GM19239 (cell line): Measurements from ENCODE around the gene ICAM5.
A peak's percentile ranks its signal among the peaks of the same experiment; 100 is the strongest.
"Not testable (repeated sequence)": the region's sequence is repeated elsewhere in the genome, so short reads cannot be mapped to it uniquely, and the experiment has no call there.

ENCODE experiments used
- DNase-seq: peaks from one replicate; pipeline ENCODE4 v3.0.0; 2011; ENCODE audit warnings: low spot score; ENCODE audit not compliant: insufficient read length
- FAIRE-seq: peaks from 2 replicates; lab custom pipeline; 2011; peaks lifted over from hg19 to GRCh38; lab: Jason Lieb, UNC

ICAM5 gene

DNA sequence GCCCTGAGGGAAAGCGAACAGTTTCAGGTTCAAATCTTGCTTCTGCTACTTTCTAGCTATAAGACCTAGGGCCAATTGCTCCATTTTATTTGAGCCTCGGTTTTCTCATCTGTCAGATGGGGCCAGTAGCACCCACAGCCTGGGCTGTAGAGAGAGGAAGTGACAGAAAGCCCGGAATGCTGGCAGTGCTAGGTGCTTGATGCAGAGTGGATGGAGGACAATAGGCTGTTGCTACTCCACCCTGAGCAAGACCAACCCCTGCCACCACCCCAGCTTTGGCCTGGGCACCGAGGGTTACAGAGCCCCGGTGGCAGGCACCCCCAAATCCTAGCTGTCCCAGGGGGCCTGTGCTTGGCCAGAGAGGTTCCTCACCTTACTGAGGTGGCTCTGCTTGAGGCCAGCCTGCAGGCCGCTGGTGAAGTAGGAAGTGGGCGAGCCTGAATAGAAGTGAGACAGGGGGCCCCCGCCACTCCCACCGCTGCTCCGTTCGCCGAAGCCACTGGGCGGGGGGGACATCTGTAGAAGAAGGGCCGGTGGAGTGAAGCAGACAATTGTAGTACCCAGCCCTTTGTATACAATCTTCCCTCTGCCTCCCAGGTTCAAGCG, 28.2 kb downstream of the ICAM5 start:
- FAIRE-seq, result no peak

DNA sequence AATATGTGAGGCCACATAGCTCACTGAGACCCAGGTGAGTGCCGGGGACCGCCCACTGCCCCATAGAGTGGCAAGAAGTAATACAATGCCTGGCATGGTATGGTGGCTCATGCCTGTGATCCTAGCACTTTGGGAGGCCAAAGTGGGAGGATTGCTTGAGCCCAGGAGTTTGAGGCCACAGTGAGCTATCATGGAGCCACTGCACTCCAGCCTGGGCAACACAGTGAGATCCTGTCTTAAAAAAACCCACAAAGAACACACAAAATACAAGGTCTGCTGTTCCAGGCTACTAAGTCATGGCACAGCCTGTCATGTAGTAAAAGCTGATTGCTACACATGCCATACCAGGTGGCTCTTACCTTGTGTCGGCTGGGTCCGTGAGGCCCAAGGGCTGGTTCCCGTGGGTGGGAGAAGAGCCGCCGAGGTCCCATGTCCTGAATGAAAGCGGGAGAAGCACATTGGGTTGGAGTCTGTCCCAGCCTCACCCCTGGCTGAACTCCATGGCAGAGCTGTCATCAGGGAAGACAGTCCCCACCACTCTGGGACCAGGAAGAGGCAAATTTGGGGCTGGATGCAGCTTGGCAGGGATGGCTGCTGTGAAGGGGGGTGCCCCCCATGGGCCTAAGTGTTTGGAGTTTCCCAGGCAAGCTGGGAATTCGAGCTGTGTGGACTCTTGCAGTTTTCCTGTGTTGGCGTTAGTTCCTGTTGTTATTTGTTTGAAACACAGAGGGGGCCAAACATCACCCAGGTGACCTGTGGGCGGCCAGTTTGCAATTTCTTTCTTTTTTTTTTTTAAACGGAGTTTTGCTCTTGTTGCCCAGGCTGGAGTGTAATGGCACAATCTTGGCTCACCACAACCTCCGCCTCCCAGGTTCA, 29.3 kb downstream of the ICAM5 start:
- no peak for FAIRE-seq
- no peak for DNase-seq

More for the DNA sequence above, 28.2 kb downstream of the ICAM5 start:
- DNase-seq, result no peak

- FAIRE-seq (no peak), DNase-seq (no peak)
These were observed 31.1 kb downstream of the ICAM5 start for GRCh38 chr19:10320602-10321416.

DNA sequence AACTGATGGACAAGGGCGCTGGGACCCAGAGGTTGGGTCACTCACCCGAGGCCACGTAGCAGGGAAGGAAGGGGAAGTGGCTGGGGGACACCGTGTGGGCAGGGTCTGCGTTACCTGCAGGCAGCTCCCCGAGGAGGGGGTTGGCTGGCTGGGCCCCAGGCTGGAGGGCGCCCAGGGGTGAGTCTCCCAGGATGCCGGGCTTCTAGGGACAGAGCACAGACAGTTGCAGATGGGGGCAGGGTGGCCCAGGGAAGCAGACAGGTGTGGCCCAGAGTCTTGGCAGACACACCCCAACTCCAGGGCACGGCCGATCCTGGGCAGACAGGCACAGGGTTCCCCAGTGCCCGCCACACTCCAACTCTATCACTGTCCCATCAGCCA, 31.7 kb downstream of the ICAM5 start:
- DNase-seq (no peak), FAIRE-seq (no peak)

GRCh38 chr19:10321874-10322835, 32.4 kb downstream of the ICAM5 start:
- peak; percentile 4 for FAIRE-seq

GRCh38 chr19:10325732-10326131, 36.0 kb downstream of the ICAM5 start:
- no peak for DNase-seq
- FAIRE-seq, result no peak

More at GRCh38 chr19:10321874-10322835, 32.4 kb downstream of the ICAM5 start:
- no peak for DNase-seq

DNA sequence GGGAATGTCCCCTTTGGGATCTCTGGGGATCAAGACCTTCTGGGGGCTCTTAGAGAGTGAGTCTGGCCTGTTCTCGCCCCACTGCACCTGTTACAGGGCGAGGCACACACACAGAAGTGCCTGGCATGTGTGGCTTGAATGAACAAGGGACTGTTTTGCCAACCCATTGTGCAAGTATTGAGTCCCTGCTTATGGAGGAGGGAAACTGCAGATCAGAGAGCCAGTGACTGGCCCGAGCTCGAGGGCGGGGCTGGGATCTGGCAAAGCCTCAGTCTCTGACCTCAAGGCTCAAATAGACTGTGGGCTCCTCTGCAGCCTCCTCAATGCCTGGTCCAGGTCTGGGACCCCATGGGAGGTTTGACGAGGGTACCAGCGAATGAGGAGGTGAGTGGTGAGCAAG, 38.0 kb downstream of the ICAM5 start:
- DNase-seq (no peak), FAIRE-seq (no peak)

DNA sequence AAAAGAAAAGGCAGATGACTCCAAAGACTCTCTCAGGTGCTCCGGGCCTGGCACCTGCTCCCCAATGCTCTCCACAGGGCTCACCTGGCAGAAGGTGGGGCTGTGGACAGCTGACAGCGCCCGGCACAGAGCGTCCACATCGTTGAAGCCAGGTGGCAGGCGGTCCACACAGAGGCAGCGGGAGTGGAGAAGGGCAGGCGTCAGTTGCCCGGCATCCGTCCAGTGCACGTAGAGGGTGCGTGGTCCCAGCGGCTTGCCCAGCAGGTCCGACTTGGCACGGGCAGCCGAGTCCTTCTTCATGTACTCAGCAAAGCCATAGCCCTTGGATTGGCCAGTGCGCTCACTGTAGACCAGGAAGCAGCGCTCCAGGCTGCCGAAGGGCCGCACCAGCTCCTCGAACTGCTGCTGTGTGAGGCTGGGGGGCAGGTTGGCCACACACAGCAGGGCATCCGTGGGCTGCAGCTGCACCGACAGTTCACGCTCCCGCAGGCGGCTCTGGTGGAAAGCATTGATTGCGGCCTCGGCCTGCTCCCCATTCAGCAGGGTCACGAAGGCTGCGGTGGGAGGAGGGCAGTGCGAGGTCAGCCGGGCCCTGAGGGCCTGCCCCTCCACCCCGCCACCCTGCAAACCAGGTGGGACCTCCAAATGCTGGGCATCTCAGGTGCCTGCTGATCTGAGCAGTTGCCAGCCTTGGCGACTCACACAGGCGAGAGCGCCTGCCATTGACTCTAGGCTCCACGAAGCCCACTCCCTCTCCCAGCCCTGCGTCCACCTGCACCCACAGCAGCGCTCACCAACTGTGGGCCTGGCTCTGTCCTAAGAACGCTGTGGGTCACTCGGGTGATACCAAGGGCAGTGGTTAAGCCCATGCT, 39.0 kb downstream of the ICAM5 start:
- DNase-seq (no peak), FAIRE-seq (no peak)

DNA sequence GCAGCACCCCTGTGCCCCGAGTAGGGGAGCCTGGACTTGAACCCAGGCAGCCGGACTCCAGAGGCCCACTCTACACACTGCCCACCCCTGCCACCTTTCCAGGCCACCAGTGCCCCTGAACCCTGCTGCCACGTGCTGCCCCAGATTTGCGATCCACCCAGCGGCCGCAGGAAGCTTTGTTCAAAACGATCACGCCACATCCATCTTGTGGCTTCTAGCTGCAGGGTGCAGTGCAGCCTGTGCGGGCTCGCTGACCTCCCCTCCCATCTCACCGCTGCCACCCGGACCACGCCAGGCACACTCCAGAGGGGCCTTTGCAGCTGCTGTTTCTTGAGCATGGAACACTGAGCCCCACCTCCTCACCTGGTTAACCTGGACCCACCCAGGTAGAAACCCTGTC, 39.8 kb downstream of the ICAM5 start:
- FAIRE-seq (no peak), DNase-seq (no peak)

- FAIRE-seq, result no peak
- DNase-seq, result no peak
These were observed 42.6 kb downstream of the ICAM5 start for GRCh38 chr19:10332158-10332964.

DNA sequence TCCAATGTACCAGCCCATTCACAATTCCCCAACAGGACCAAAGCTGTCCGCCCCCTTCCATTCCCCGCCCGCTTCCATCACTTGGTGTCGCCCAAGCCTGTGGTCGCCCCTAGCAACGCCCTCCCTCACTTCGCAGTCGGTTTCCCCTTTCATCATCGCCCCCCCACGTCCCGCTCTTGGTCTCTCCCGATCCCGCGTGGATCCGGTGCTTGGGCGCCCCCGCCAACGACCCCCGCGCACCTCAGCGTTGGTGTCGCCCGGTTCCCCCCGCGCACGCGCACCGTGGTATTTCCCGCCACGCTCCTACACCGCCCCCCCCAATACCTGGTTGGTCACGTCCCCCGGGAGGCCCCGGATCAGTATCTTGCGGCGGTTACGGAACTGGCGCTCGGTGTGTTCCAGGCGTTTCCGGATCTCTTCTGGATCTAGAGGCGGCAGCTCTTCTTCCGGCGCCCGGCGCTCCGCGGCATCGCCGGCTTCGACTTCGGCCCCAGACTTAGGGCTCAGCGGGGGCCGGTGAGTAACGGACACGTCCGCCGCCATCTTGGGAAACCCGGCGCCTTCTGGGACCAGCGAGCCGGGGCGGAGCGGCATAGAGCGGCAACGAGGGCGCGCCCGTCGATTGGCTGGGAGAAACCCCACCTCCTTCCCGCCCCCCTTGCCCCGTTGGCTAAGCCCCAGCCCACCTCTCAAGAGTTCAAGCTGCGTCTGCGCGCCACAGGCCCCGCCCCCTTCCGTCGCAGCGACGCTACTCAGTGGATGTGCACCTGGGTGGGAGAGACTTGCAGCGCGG, 43.4 kb downstream of the ICAM5 start, which contains the start of gene RAVER1:
TSS of gene RAVER1 (minus strand) at position 565 of the 793 bp plus-strand sequence. CDS start at position 543, 22 bp downstream.
- DNase-seq (peak; percentile 99), FAIRE-seq (peak; percentile 99)

DNA sequence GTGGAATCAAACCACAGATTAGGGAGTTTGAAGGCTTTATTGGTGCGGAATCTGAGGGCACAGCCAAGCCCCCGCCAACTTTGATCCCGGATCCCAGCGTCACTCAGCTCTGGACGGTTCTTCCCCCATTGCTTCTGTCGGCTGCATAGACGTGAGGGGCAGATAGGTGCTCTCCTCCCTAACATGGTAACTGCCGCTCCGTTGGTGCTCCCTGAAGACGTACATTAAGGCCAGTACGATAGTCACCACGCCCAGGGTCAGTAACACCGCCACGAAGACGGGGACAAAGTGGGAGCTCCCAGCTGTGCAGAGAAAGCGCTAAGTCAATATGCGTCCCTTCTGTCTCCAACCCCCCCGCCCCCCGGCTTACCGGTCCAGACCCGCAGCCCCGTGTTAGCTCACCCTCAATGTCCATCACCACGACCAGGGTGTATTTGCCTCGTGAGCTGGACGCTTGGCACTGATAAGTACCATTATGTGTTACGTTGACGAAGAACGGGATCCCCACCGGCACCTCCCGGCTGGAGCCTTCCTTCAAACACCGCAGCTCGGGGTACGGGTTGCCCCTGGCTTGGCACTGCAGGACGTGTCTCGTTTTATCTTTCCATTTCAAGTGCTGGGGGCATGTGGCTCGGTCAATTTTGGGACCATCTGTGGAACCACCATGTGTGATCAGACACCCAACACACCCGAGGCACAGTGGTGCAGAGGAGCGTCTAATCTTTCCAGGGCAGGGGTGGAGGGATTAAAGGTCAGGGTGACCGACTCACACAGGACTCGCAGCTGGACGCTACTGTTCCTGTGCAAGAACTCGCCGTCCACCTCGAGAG, 44.2 kb downstream of the ICAM5 start:
- DNase-seq (no peak), FAIRE-seq (no peak)

GRCh38 chr19:10334588-10335351, 45.0 kb downstream of the ICAM5 start:
- FAIRE-seq (no peak), DNase-seq (no peak)

DNA sequence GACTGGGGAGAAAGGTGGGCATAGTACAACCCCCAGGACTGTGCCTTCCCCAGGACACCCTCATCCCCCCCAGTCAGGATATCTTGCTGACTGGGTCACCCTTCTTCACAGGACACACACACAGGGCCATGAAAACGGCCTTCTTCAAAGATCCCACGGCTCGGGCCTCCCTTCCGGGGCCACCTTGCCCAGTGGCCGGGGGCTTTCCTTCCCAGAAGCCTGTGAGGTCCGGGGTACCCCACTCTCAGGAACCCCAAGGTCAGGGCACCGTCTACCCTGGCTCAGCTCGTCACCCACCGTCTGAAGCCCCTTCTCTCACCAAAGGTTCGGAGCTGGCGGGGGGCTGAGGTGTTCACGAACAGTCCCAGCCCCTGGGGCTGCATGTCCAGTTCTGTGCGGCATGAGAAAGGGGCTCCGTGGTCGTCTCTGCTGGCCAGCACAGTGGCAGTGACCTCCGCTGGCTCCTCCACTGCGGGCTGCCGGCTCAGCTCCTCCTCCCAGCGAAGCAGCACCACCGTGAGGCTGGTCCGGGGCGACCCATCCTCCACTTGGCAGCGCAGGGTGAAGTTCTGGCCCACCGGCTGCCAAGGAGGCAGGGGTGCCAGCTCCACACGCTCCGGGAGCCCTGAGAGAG, 45.7 kb downstream of the ICAM5 start:
- no peak for FAIRE-seq
- DNase-seq, result no peak

GRCh38 chr19:10336725-10337124, 47.0 kb downstream of the ICAM5 start:
- not testable (repeated sequence) for DNase-seq, FAIRE-seq
